Neural cell (in vitro differentiated cells): ENCODE measurements around the gene DPYSL4. TPM values are rescaled to one million over a fixed set of nuclear protein-coding genes. Genes with fewer than 3 reads are reported as not detected.

Experiments used
- H2AFZ ChIP-seq: fragments of 200-600, 300-800 bp; sonication (generic), shearing (Covaris generic); 2 replicates; pipeline ENCODE4 v1.6.0; 2014; ENCODE audit warnings: low read depth, mild to moderate bottlenecking, antibody characterized with exemption, low read length, moderate library complexity
- H3F3A ChIP-seq: fragments of 200-600 bp; shearing (Covaris generic); 2 replicates; pipeline ENCODE4 v1.6.1; 2016; ENCODE audit warnings: mild to moderate bottlenecking, moderate library complexity, mixed read lengths, antibody characterized with exemption, low read length; ENCODE audit not compliant: insufficient read depth, poor library complexity, severe bottlenecking
- H3K27ac ChIP-seq: fragments of 200-600, 300-800 bp; sonication (generic), shearing (Covaris generic); 2 replicates; pipeline ENCODE4 v1.5.1; 2014; ENCODE audit warnings: mild to moderate bottlenecking, low read length, moderate library complexity
- H3K27me3 ChIP-seq: fragments of 300-800, 200-600 bp; sonication (generic), shearing (Covaris generic); 2 replicates; pipeline ENCODE4 v1.6.0; 2014; ENCODE audit warnings: mild to moderate bottlenecking, low read depth, low read length, moderate library complexity; ENCODE audit not compliant: insufficient read depth
- H3K36me3 ChIP-seq: fragments of 300-800, 200-600 bp; sonication (generic), shearing (Covaris generic); 2 replicates; pipeline ENCODE4 v1.5.1; 2014; ENCODE audit warnings: mild to moderate bottlenecking, antibody characterized with exemption, low read length, moderate library complexity; ENCODE audit not compliant: insufficient read depth
- H3K4me2 ChIP-seq: fragments of 300-800, 200-600 bp; sonication (generic), shearing (Covaris generic); 2 replicates; pipeline ENCODE4 v1.6.0; 2014; ENCODE audit warnings: mild to moderate bottlenecking, low read length
- H3K4me3 ChIP-seq: fragments of 300-800, 200-600 bp; sonication (generic), shearing (Covaris generic); 2 replicates; pipeline ENCODE4 v1.5.1; 2014; ENCODE audit warnings: mild to moderate bottlenecking, low read length, moderate library complexity
- H3K79me2 ChIP-seq: fragments of 200-600 bp; shearing (Covaris generic); replicated peaks from 2 replicates; pipeline ENCODE4 v1.6.0; 2014; ENCODE audit warnings: mild to moderate bottlenecking, low read length, moderate library complexity; ENCODE audit not compliant: insufficient read depth
- H3K9ac ChIP-seq: fragments of 300-800, 200-600 bp; sonication (generic), shearing (Covaris generic); 2 replicates; pipeline ENCODE4 v1.6.1; 2016; ENCODE audit warnings: mild to moderate bottlenecking, low read length, mixed read lengths
- H3K9me2 ChIP-seq: fragments of 200-600 bp; shearing (Covaris generic); 2 replicates; pipeline ENCODE4 v1.6.1; 2016; ENCODE audit warnings: mild to moderate bottlenecking, low read length, mixed read lengths; ENCODE audit not compliant: insufficient read depth
- H3K9me3 ChIP-seq: fragments of 200-600, 300-800 bp; sonication (generic), shearing (Covaris generic); 2 replicates; pipeline ENCODE4 v1.6.1; 2016; ENCODE audit warnings: mild to moderate bottlenecking, mixed run types, low read length, moderate library complexity, mixed read lengths
- H4K20me1 ChIP-seq: fragments of 200-600 bp; shearing (Covaris generic); 2 replicates; pipeline ENCODE4 v1.6.1; 2016; ENCODE audit warnings: mild to moderate bottlenecking, mixed run types; ENCODE audit not compliant: insufficient read depth
- CTCF ChIP-seq: fragments of 450-650 bp; IDR thresholded peaks from 2 replicates; pipeline ENCODE4 v1.5.1; 2014; ENCODE audit warnings: antibody characterized with exemption, mild to moderate bottlenecking, moderate library complexity; ENCODE audit not compliant: poor library complexity, severe bottlenecking
- EP300 ChIP-seq: fragments of 450-650 bp; conservative IDR thresholded peaks from 2 replicates; pipeline ENCODE4 v1.6.1; 2014; ENCODE audit warnings: antibody characterized with exemption, mild to moderate bottlenecking, moderate library complexity; ENCODE audit not compliant: poor library complexity, severe bottlenecking
- EZH2 ChIP-seq: fragments of 200-600, 300-800 bp; shearing (Covaris generic), sonication (generic); IDR thresholded peaks from 2 replicates; pipeline ENCODE4 v1.6.1; 2014; ENCODE audit warnings: antibody characterized with exemption, low read length, borderline replicate concordance, mild to moderate bottlenecking; ENCODE audit not compliant: insufficient read depth, poor library complexity, severe bottlenecking
- MXI1 ChIP-seq: fragments of 450-650 bp; conservative IDR thresholded peaks from 2 replicates; pipeline ENCODE4 v1.6.1; 2014; ENCODE audit warnings: antibody characterized with exemption, mild to moderate bottlenecking; ENCODE audit not compliant: poor library complexity, severe bottlenecking
- POLR2AphosphoS5 ChIP-seq: IDR thresholded peaks from 2 replicates; pipeline ENCODE4 v1.6.1; 2012
- RAD21 ChIP-seq: fragments of 450-650 bp; conservative IDR thresholded peaks from 2 replicates; pipeline ENCODE4 v1.6.1; 2014; ENCODE audit warnings: antibody characterized with exemption, mild to moderate bottlenecking, moderate library complexity
- SMC3 ChIP-seq: fragments of 450-650 bp; conservative IDR thresholded peaks from 2 replicates; pipeline ENCODE4 v1.6.1; 2014; ENCODE audit warnings: antibody characterized with exemption, mild to moderate bottlenecking, moderate library complexity; ENCODE audit not compliant: poor library complexity
- TAF1 ChIP-seq: IDR thresholded peaks from 2 replicates; pipeline ENCODE4 v1.6.1; 2012; ENCODE audit warnings: low read depth
- polyA plus RNA-seq: library from polyadenylated mRNA; depleted of rRNA; stranded (reverse); fragments of >200 nt; gene quantifications from 2 replicates; pipeline ENCODE4 v1.2.3, GENCODE V29; 2014
- TF ChIP-seq, protein P1 (sequence below): IDR thresholded peaks from 2 replicates; pipeline ENCODE4 v1.6.1; 2012; ENCODE audit warnings: borderline replicate concordance

DPYSL4 gene
- polyA plus RNA-seq, 1 donor from 2014 or later = 116 TPM

DNA sequence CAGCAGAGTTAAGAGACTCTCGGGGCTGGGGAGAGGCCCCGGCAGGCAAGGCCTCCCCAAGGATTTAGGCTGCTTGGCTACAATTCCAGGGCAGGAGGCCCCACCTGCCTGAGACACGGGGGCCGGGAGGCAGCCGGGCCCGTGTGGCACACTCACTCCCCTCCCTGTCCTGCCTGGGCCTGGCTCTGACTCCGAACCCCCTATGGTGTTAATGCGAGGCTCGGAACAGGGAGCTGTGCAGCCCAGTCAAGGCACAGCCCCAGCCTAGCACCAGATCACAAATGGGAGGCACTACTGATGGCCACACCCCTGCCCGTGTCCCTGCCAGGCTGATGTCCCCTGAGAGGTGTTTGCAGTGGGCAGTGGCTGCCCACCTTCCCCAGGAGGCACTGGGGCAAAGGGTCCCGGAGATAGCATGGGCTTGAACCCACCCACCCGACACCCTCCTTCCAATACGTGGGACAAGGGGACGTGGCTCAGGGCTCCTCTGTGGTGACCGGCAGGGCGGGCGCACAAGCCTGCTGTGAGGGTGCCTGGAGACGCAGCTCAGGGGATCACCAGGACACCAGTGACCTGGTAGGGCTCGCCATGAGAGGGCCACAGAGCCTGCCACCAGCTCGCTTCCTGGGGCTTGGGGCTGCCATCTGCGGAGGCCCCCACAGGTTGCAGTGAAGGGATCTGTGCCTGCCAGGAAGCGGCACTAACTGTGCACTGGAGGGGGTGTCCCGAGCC lies 37.0 kb downstream of the DPYSL4 start:
- no peak overlapping the region for H3K9ac ChIP-seq
- no peak overlapping the region for H3K4me3 ChIP-seq
- H3K9me2 ChIP-seq = no peaks in the 10 kb centered on the region
- H3K27me3 ChIP-seq = no peaks in the 10 kb centered on the region
- no peak overlapping the region for H3K4me2 ChIP-seq
- no peaks in the 10 kb centered on the region for H3F3A ChIP-seq
- no peaks in the 10 kb centered on the region for H4K20me1 ChIP-seq
- TF ChIP-seq POLR2AphosphoS5 = no peak
- no peak overlapping the region for H2AFZ ChIP-seq
- no peaks in the 10 kb centered on the region for H3K79me2 ChIP-seq
- H3K36me3 ChIP-seq = no peaks in the 10 kb centered on the region
- H3K9me3 ChIP-seq = no peaks in the 10 kb centered on the region
- H3K27ac ChIP-seq = no peak overlapping the region

- no peaks in the 10 kb centered on the region for H3K36me3 ChIP-seq
- H3K9me2 ChIP-seq = no peaks in the 10 kb centered on the region
- H2AFZ ChIP-seq = no peak overlapping the region
Measured at GRCh38 chr10:132224343-132225072, 37.8 kb downstream of the DPYSL4 start.

More at GRCh38 chr10:132224343-132225072, 37.8 kb downstream of the DPYSL4 start:
- Histone ChIP-seq H3K27me3 (no peaks in the 10 kb centered on the region), H3K9me3 (no peaks in the 10 kb centered on the region), H3F3A (no peaks in the 10 kb centered on the region), H3K27ac (no peak overlapping the region), H3K79me2 (no peaks in the 10 kb centered on the region), H3K9ac (no peak overlapping the region), H3K4me2 (no peak overlapping the region), H4K20me1 (no peaks in the 10 kb centered on the region), H3K4me3 (no peak overlapping the region)
- TF ChIP-seq POLR2AphosphoS5 (no peak), EZH2 (no peak), MXI1 (no peak), RAD21 (no peak), CTCF (no peak), EP300 (no peak), TAF1 (no peak), SMC3 (no peak)
- TF ChIP-seq, protein P1, sequence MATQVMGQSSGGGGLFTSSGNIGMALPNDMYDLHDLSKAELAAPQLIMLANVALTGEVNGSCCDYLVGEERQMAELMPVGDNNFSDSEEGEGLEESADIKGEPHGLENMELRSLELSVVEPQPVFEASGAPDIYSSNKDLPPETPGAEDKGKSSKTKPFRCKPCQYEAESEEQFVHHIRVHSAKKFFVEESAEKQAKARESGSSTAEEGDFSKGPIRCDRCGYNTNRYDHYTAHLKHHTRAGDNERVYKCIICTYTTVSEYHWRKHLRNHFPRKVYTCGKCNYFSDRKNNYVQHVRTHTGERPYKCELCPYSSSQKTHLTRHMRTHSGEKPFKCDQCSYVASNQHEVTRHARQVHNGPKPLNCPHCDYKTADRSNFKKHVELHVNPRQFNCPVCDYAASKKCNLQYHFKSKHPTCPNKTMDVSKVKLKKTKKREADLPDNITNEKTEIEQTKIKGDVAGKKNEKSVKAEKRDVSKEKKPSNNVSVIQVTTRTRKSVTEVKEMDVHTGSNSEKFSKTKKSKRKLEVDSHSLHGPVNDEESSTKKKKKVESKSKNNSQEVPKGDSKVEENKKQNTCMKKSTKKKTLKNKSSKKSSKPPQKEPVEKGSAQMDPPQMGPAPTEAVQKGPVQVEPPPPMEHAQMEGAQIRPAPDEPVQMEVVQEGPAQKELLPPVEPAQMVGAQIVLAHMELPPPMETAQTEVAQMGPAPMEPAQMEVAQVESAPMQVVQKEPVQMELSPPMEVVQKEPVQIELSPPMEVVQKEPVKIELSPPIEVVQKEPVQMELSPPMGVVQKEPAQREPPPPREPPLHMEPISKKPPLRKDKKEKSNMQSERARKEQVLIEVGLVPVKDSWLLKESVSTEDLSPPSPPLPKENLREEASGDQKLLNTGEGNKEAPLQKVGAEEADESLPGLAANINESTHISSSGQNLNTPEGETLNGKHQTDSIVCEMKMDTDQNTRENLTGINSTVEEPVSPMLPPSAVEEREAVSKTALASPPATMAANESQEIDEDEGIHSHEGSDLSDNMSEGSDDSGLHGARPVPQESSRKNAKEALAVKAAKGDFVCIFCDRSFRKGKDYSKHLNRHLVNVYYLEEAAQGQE = no peak
